Vagina (tissue), 2 donors: ENCODE data around the gene TPBGL. TPM values are rescaled to one million over a fixed set of nuclear protein-coding genes. Genes with fewer than 3 reads are reported as not detected.

Experiments
- DNase-seq, 2 donors: peaks; one replicate each; pipeline ENCODE4 v3.0.0-alpha.2; 2017; ENCODE audit errors: extremely low spot score in 2 of 2
- H3K27ac ChIP-seq: fragments of 200-600 bp; sonication (generic); one replicate; pipeline ENCODE4 v1.5.1; 2019
- H3K27me3 ChIP-seq: fragments of 200-600 bp; sonication (generic); one replicate; pipeline ENCODE4 v1.5.1; 2019
- H3K36me3 ChIP-seq, 2 donors: fragments of 200-600 bp; sonication (generic); one replicate each; pipeline ENCODE4 v1.5.1; 2017 to 2019
- H3K4me1 ChIP-seq: fragments of 200-600 bp; sonication (generic); one replicate; pipeline ENCODE4 v1.5.1; 2019
- H3K4me3 ChIP-seq, 2 donors: fragments of 200-600 bp; sonication (generic); 1 replicate in 1 of 2; 2 replicates in 1 of 2; pipeline ENCODE4 v1.5.1; 2016 to 2019
- H3K9me3 ChIP-seq: fragments of 200-600 bp; sonication (generic); one replicate; pipeline ENCODE4 v1.5.1; 2019
- CTCF ChIP-seq, 3 experiments: fragments of 450-650 bp in 2 of 3; fragments of 200-600 bp in 1 of 3; sonication (generic) in 1 of 3; IDR thresholded peaks; one replicate each; pipeline ENCODE4 v1.5.1; 2017 to 2019; ENCODE audit warnings: antibody characterized with exemption in 3 of 3, mild to moderate bottlenecking in 2 of 3, moderate library complexity in 2 of 3
- POLR2A ChIP-seq, 2 donors: fragments of 450-650 bp; IDR thresholded peaks; one replicate each; pipeline ENCODE4 v1.6.1; 2017; ENCODE audit warnings: antibody characterized with exemption in 2 of 2, mild to moderate bottlenecking in 2 of 2, moderate library complexity in 2 of 2
- POLR2AphosphoS5 ChIP-seq, 2 donors: sonication (generic); formaldehyde crosslinking; IDR thresholded peaks; one replicate each; pipeline ENCODE4 v1.9.0; 2017; ENCODE audit warnings: antibody characterized with exemption in 2 of 2, mild to moderate bottlenecking in 2 of 2, low read depth in 1 of 2; ENCODE audit not compliant: insufficient read depth in 1 of 2
- intact Hi-C: fragments of 100-400 bp; cut with DNase I; formaldehyde crosslinking; loops from one replicate; pipeline ENCODE4 v1.15.1; 2023
- total RNA-seq: library from RNA; depleted of rRNA; stranded (reverse); fragments of >200 nt; gene quantifications from one replicate; pipeline ENCODE4 v1.2.3, GENCODE V29; 2016

TPBGL gene
- total RNA-seq, 1 donor from 2014 or later, result 1.7 TPM

- no peak for DNase-seq
Observed at GRCh38 chr11:75219869-75220268, 20.7 kb upstream of the TPBGL start.

GRCh38 chr11:75223954-75224643, 16.5 kb upstream of the TPBGL start:
- intact Hi-C loops, result no loop called here
- no peaks in the 10 kb centered on the region for H3K36me3 ChIP-seq
- no peak for DNase-seq

More at GRCh38 chr11:75219869-75220268, 20.7 kb upstream of the TPBGL start:
- H3K27me3 ChIP-seq, result no peaks in the 10 kb centered on the region
- H3K9me3 ChIP-seq, result no peaks in the 10 kb centered on the region
- no peak overlapping the region for H3K27ac ChIP-seq
- intact Hi-C loops, result no loop called here
- no peaks in the 10 kb centered on the region for H3K36me3 ChIP-seq
- TF ChIP-seq POLR2A (IDR thresholded peaks at IDR 0.05) (no peak), CTCF (IDR thresholded peaks at IDR 0.05) (no peak), POLR2AphosphoS5 (IDR thresholded peaks at IDR 0.05; ENCODE audit: insufficient read depth in 1 of 2, low read depth in 1 of 2) (no peak)
- H3K4me3 ChIP-seq, result no peak overlapping the region
- H3K4me1 ChIP-seq, result no peaks in the 10 kb centered on the region

GRCh38 chr11:75225794-75226193, 14.8 kb upstream of the TPBGL start:
- intact Hi-C loops, result no loop called here
- Histone ChIP-seq H3K27ac (no peak overlapping the region), H3K27me3 (no peaks in the 10 kb centered on the region), H3K36me3 (no peaks in the 10 kb centered on the region), H3K4me1 (no peaks in the 10 kb centered on the region), H3K9me3 (no peaks in the 10 kb centered on the region), H3K4me3 (no peak overlapping the region)
- TF ChIP-seq CTCF (IDR thresholded peaks at IDR 0.05) (no peak), POLR2A (IDR thresholded peaks at IDR 0.05) (no peak), POLR2AphosphoS5 (IDR thresholded peaks at IDR 0.05; ENCODE audit: insufficient read depth in 1 of 2, low read depth in 1 of 2) (no peak)
- DNase-seq, result no peak

More at GRCh38 chr11:75223954-75224643, 16.5 kb upstream of the TPBGL start:
- H3K27ac ChIP-seq, result no peak overlapping the region
- no peaks in the 10 kb centered on the region for H3K9me3 ChIP-seq
- no peak for TF ChIP-seq CTCF (IDR thresholded peaks at IDR 0.05)
- TF ChIP-seq POLR2A (IDR thresholded peaks at IDR 0.05), result no peak
- TF ChIP-seq POLR2AphosphoS5 (IDR thresholded peaks at IDR 0.05; ENCODE audit: insufficient read depth in 1 of 2, low read depth in 1 of 2), result no peak
- no peaks in the 10 kb centered on the region for H3K4me1 ChIP-seq
- H3K27me3 ChIP-seq, result no peaks in the 10 kb centered on the region
- no peak overlapping the region for H3K4me3 ChIP-seq

- H3K9me3 ChIP-seq, result no peaks in the 10 kb centered on the region
- intact Hi-C loops, result no loop called here
- no peak overlapping the region for H3K27ac ChIP-seq
- H3K27me3 ChIP-seq, result no peaks in the 10 kb centered on the region
- H3K36me3 ChIP-seq, result no peaks in the 10 kb centered on the region
- no peaks in the 10 kb centered on the region for H3K4me1 ChIP-seq
- H3K4me3 ChIP-seq, result no peak overlapping the region
- TF ChIP-seq POLR2A (IDR thresholded peaks at IDR 0.05) (no peak), CTCF (IDR thresholded peaks at IDR 0.05) (no peak), POLR2AphosphoS5 (IDR thresholded peaks at IDR 0.05; ENCODE audit: insufficient read depth in 1 of 2, low read depth in 1 of 2) (no peak)
- no peak for DNase-seq
Observed at GRCh38 chr11:75229466-75229865, 11.1 kb upstream of the TPBGL start.

- H3K4me3 ChIP-seq, result no peak overlapping the region
- no peaks in the 10 kb centered on the region for H3K36me3 ChIP-seq
- no peak overlapping the region for H3K27ac ChIP-seq
- no peaks in the 10 kb centered on the region for H3K9me3 ChIP-seq
- intact Hi-C loops, result no loop called here
- TF ChIP-seq POLR2A (IDR thresholded peaks at IDR 0.05) (no peak), POLR2AphosphoS5 (IDR thresholded peaks at IDR 0.05; ENCODE audit: insufficient read depth in 1 of 2, low read depth in 1 of 2) (no peak), CTCF (IDR thresholded peaks at IDR 0.05) (no peak)
- H3K4me1 ChIP-seq, result no peaks in the 10 kb centered on the region
- no peaks in the 10 kb centered on the region for H3K27me3 ChIP-seq
- no peak for DNase-seq
Observed at GRCh38 chr11:75230621-75231020, 10.0 kb upstream of the TPBGL start.
